H1 (cell line): ENCODE measurements around the gene TIAM2. TPM values are rescaled to one million over a fixed set of nuclear protein-coding genes. Genes with fewer than 3 reads are reported as not detected.

ENCODE experiments used
- CTCF ChIA-PET: fragments of 300-600 bp; sonication (Branson Sonifier 250); formaldehyde crosslinking; loops from one replicate; lab custom pipeline; 2021; ENCODE audit not compliant: partially characterized antibody; lab: Charles Lee
- POLR2A ChIA-PET: fragments of 300-600 bp; sonication (Branson Sonifier 250); formaldehyde crosslinking; loops from one replicate; lab custom pipeline; 2021; ENCODE audit warnings: inconsistent platforms; ENCODE audit not compliant: partially characterized antibody; lab: Charles Lee
- DNase-seq, 2 experiments: peaks; one replicate each; pipeline versions ENCODE4 v3.0.0 to v3.0.0-alpha.2; 2010 to 2022; ENCODE audit warnings: low spot score in 2 of 2, low read depth in 1 of 2, mixed read lengths in 1 of 2
- FAIRE-seq: peaks from 2 replicates; lab custom pipeline; 2011; peaks lifted over from hg19 to GRCh38; lab: Jason Lieb, UNC
- H2AFZ ChIP-seq: 2 replicates; pipeline ENCODE4 v1.8.1; 2012; ENCODE audit warnings: low read length, inconsistent platforms
- H2AK5ac ChIP-seq: 2 replicates; pipeline ENCODE4 v1.6.1; 2013; ENCODE audit warnings: low read depth, low read length
- H2BK120ac ChIP-seq: replicated peaks from 2 replicates; pipeline ENCODE3; 2013; ENCODE audit warnings: low read depth, low read length, inconsistent platforms
- H2BK12ac ChIP-seq: 2 replicates; pipeline ENCODE4 v1.6.1; 2013; ENCODE audit warnings: low read depth, low read length
- H2BK15ac ChIP-seq: 2 replicates; pipeline ENCODE4 v1.6.1; 2013; ENCODE audit warnings: low read length
- H2BK20ac ChIP-seq: 2 replicates; pipeline ENCODE4 v1.6.1; 2013; ENCODE audit warnings: low read length
- H2BK5ac ChIP-seq: 2 replicates; pipeline ENCODE4 v1.6.1; 2013; ENCODE audit warnings: low read depth, low read length
- H3K14ac ChIP-seq: 2 replicates; pipeline ENCODE4 v1.6.1; 2013; ENCODE audit warnings: inconsistent platforms; ENCODE audit not compliant: insufficient read length
- H3K18ac ChIP-seq: 2 replicates; pipeline ENCODE4 v1.6.1; 2013; ENCODE audit warnings: low read length; ENCODE audit errors: extremely low read depth
- H3K23ac ChIP-seq: 2 replicates; pipeline ENCODE4 v1.6.1; 2013; ENCODE audit warnings: inconsistent platforms; ENCODE audit not compliant: insufficient read length
- H3K23me2 ChIP-seq: 2 replicates; pipeline ENCODE4 v1.6.1; 2013; ENCODE audit warnings: low read depth, low read length
- H3K27ac ChIP-seq: 2 replicates; pipeline ENCODE4 v1.6.1; 2011; ENCODE audit warnings: low read depth, low read length, inconsistent platforms
- H3K27me3 ChIP-seq, 4 experiments: replicated peaks in 1 of 4; 1 replicate in 1 of 4; 2 replicates in 3 of 4; pipeline versions ENCODE4 v1.6.1 to v1.8.1; 2011 to 2013; ENCODE audit warnings: low read length in 3 of 4, mild to moderate bottlenecking in 3 of 4, inconsistent platforms in 2 of 4, mixed read lengths in 2 of 4, moderate library complexity in 1 of 4; ENCODE audit not compliant: control insufficient read depth in 3 of 4, insufficient read depth in 3 of 4; ENCODE audit errors: extremely low read depth in 1 of 4
- H3K36me3 ChIP-seq, 4 experiments: 2 replicates each; pipeline versions ENCODE4 v1.6.1 to v1.8.1; 2011 to 2013; ENCODE audit warnings: mild to moderate bottlenecking in 4 of 4, low read length in 3 of 4, moderate library complexity in 2 of 4, control low read depth in 1 of 4, inconsistent platforms in 1 of 4; ENCODE audit not compliant: insufficient read depth in 4 of 4, control insufficient read depth in 2 of 4
- H3K4ac ChIP-seq: replicated peaks from 2 replicates; pipeline ENCODE3; 2013; ENCODE audit warnings: low read length, low read depth, mixed read lengths, inconsistent platforms; ENCODE audit not compliant: insufficient read length
- H3K4me1 ChIP-seq, 4 experiments: replicated peaks in 1 of 4; 1 replicate in 1 of 4; 2 replicates in 3 of 4; pipeline versions ENCODE4 v1.6.1 to v1.8.1; 2011 to 2013; ENCODE audit warnings: low read length in 3 of 4, inconsistent platforms in 2 of 4, mixed read lengths in 1 of 4; ENCODE audit not compliant: insufficient read depth in 4 of 4, control insufficient read depth in 3 of 4
- H3K4me2 ChIP-seq, 2 experiments: 2 replicates each; pipeline versions ENCODE4 v1.6.1 to v1.8.1; 2011 to 2013; ENCODE audit warnings: low read depth in 2 of 2, low read length in 2 of 2, control low read depth in 1 of 2, inconsistent platforms in 1 of 2, mild to moderate bottlenecking in 1 of 2; ENCODE audit not compliant: insufficient read depth in 1 of 2
- H3K4me3 ChIP-seq, 4 experiments: fragments of 200-600, 300-600 bp in 1 of 4; sonication (generic), shearing (Covaris generic), sonication (Bioruptor Twin) in 1 of 4; 2 replicates each; pipeline versions ENCODE4 v1.5.1 to v1.8.1; 2011 to 2016; ENCODE audit warnings: low read length in 4 of 4, low read depth in 3 of 4, control low read depth in 2 of 4, inconsistent platforms in 2 of 4, mild to moderate bottlenecking in 2 of 4, mixed read lengths in 1 of 4, moderate library complexity in 1 of 4; ENCODE audit not compliant: insufficient read depth in 2 of 4; ENCODE audit errors: extremely low read depth in 1 of 4
- H3K56ac ChIP-seq: replicated peaks from 2 replicates; pipeline ENCODE3; 2013; ENCODE audit warnings: low read depth, mild to moderate bottlenecking, mixed read lengths, low read length, inconsistent platforms; ENCODE audit not compliant: insufficient read length
- H3K79me1 ChIP-seq: 2 replicates; pipeline ENCODE4 v1.6.1; 2013; ENCODE audit warnings: low read depth, low read length, control low read depth
- H3K79me2 ChIP-seq, 2 experiments: 2 replicates each; pipeline versions ENCODE4 v1.6.1 to v1.8.1; 2012 to 2013; ENCODE audit warnings: low read length in 2 of 2, mild to moderate bottlenecking in 2 of 2, inconsistent platforms in 1 of 2; ENCODE audit not compliant: insufficient read depth in 2 of 2, control insufficient read depth in 1 of 2
- H3K9ac ChIP-seq, 4 experiments: replicated peaks in 1 of 4; 1 replicate in 1 of 4; 2 replicates in 3 of 4; pipeline versions ENCODE4 v1.6.1 to v1.8.1; 2011 to 2013; ENCODE audit warnings: low read depth in 3 of 4, low read length in 3 of 4, control low read depth in 2 of 4, mild to moderate bottlenecking in 2 of 4, moderate library complexity in 2 of 4, inconsistent platforms in 1 of 4; ENCODE audit errors: extremely low read depth in 1 of 4
- H3K9me3 ChIP-seq, 2 experiments: 2 replicates each; pipeline versions ENCODE4 v1.6.1 to v1.8.1; 2012 to 2013; ENCODE audit warnings: mild to moderate bottlenecking in 2 of 2, moderate library complexity in 2 of 2, control low read depth in 1 of 2, inconsistent platforms in 1 of 2, low read depth in 1 of 2, low read length in 1 of 2, mixed read lengths in 1 of 2; ENCODE audit not compliant: insufficient read depth in 2 of 2
- H4K20me1 ChIP-seq, 2 experiments: replicated peaks in 1 of 2; 2 replicates each; pipeline versions ENCODE3 to v1.8.1; 2011 to 2013; ENCODE audit warnings: inconsistent platforms in 2 of 2, low read length in 2 of 2, mild to moderate bottlenecking in 1 of 2; ENCODE audit not compliant: insufficient read depth in 2 of 2, control insufficient read depth in 1 of 2
- H4K5ac ChIP-seq: 2 replicates; pipeline ENCODE4 v1.6.1; 2013; ENCODE audit warnings: low read length, low read depth, mixed read lengths, inconsistent platforms; ENCODE audit not compliant: insufficient read length
- H4K8ac ChIP-seq: 2 replicates; pipeline ENCODE4 v1.8.0; 2013; ENCODE audit warnings: mild to moderate bottlenecking, moderate library complexity, low read length, inconsistent platforms; ENCODE audit not compliant: insufficient read depth; ENCODE audit errors: extremely low read depth
- H4K91ac ChIP-seq: replicated peaks from 2 replicates; pipeline ENCODE3; 2013; ENCODE audit warnings: low read length, mixed read lengths, inconsistent platforms; ENCODE audit not compliant: insufficient read length
- CBX5 ChIP-seq: fragments of 300-800, 300-1000 bp; sonication (generic); IDR thresholded peaks from 2 replicates; pipeline ENCODE4 v1.7.1; 2016; ENCODE audit warnings: antibody characterized with exemption, low read length, low read depth
- CHD1 ChIP-seq: IDR thresholded peaks from 2 replicates; pipeline ENCODE4 v1.6.1; 2012; ENCODE audit warnings: low read depth, low read length, improper control_type of control experiment
- EGR1 ChIP-seq: IDR thresholded peaks from 2 replicates; pipeline ENCODE4 v1.6.1; 2011; ENCODE audit warnings: low read depth, low read length, borderline replicate concordance
- GTF2F1 ChIP-seq: IDR thresholded peaks from 2 replicates; pipeline ENCODE4 v1.6.1; 2012; ENCODE audit warnings: low read depth, low read length, improper control_type of control experiment, borderline replicate concordance
- HDAC2 ChIP-seq, 2 experiments: fragments of 300-600 bp in 1 of 2; sonication (generic) in 1 of 2; IDR thresholded peaks; 2 replicates each; pipeline ENCODE4 v1.6.1; 2011 to 2012; ENCODE audit warnings: low read depth in 2 of 2, low read length in 2 of 2, mild to moderate bottlenecking in 2 of 2, moderate library complexity in 2 of 2, borderline replicate concordance in 1 of 2, inconsistent platforms in 1 of 2
- KDM5A ChIP-seq: fragments of 200-600 bp; IDR thresholded peaks from 2 replicates; pipeline ENCODE4 v1.7.1; 2012; ENCODE audit warnings: mild to moderate bottlenecking, low read length, inconsistent platforms, mixed read lengths
- PHF8 ChIP-seq: fragments of 200-600 bp; sonication (generic); conservative IDR thresholded peaks from 2 replicates; pipeline ENCODE4 v1.7.1; 2012; ENCODE audit warnings: low read depth, mild to moderate bottlenecking, inconsistent platforms, low read length, moderate library complexity
- POU5F1 ChIP-seq: IDR thresholded peaks from 2 replicates; pipeline ENCODE4 v1.6.1; 2011; ENCODE audit warnings: low read depth, mild to moderate bottlenecking, low read length, moderate library complexity
- RFX5 ChIP-seq: IDR thresholded peaks from 2 replicates; pipeline ENCODE4 v1.6.1; 2011; ENCODE audit warnings: low read depth, low read length, improper control_type of control experiment, borderline replicate concordance
- SIX5 ChIP-seq: IDR thresholded peaks from 2 replicates; pipeline ENCODE4 v1.6.1; 2011; ENCODE audit warnings: mild to moderate bottlenecking, low read depth, low read length
- SRF ChIP-seq: IDR thresholded peaks from 2 replicates; pipeline ENCODE4 v1.6.1; 2011; ENCODE audit warnings: mild to moderate bottlenecking, low read depth, low read length, moderate library complexity
- TAF1 ChIP-seq: IDR thresholded peaks from 2 replicates; pipeline ENCODE4 v1.6.1; 2011; ENCODE audit warnings: mild to moderate bottlenecking, low read depth, low read length
- TAF7 ChIP-seq: optimal IDR thresholded peaks from 2 replicates; pipeline ENCODE3; 2011; ENCODE audit warnings: low read depth, mild to moderate bottlenecking, inconsistent platforms, low read length, moderate library complexity, borderline replicate concordance
- WGBS, 2 experiments: shearing (Covaris generic) in 1 of 2; methylation state at CpG; one replicate each; pipeline versions ENCODE4 v1.1.6 to v1.1.7; 2013 to 2015; ENCODE audit warnings: low lambda C conversion rate in 2 of 2, mixed read lengths in 2 of 2, inconsistent platforms in 1 of 2, low coverage in 1 of 2, missing lambda C conversion rate in 1 of 2; ENCODE audit not compliant: insufficient replicate concordance in 2 of 2, insufficient coverage in 1 of 2, insufficient read length in 1 of 2; ENCODE audit errors: extremely low coverage in 1 of 2, missing lambda C conversion rate in 1 of 2; 5-methylcytosine and 5-hydroxymethylcytosine counted together
- polyA plus RNA-seq, 7 experiments: library from polyadenylated mRNA; depleted of rRNA in 3 of 7; stranded (reverse) in 5 of 7; unstranded in 2 of 7; fragments of >200 nt in 5 of 7; fragments of 200-250 nt in 2 of 7; gene quantifications; 1 replicate in 5 of 7; 2 replicates in 1 of 7; 4 replicates in 1 of 7; pipeline versions ENCODE4 v1.2.1 to v1.2.3, GENCODE V29; 2011 to 2013; ENCODE audit warnings: missing spikeins in 2 of 7, mixed read lengths in 2 of 7
- total RNA-seq: library from RNA; stranded (reverse); fragmentation: NEBNext Ultra II Directional; extraction: Animal tissue kit (Norgen Biotek cat#: 25700); gene quantifications from 2 replicates; pipeline ENCODE4 v1.2.1, GENCODE V29; 2021

The TIAM2 gene
- total and polyA plus RNA-seq, 2 of the 8 experiments (the other 6 are each of a cell fraction or from before 2014, with no cell fraction given), result 7.4 to 23.9 TPM

- Histone ChIP-seq H3K14ac (no peak overlapping the region), H3K4ac (no peak overlapping the region), H3K23me2 (no peaks in the 10 kb centered on the region), H2BK5ac (no peak overlapping the region), H3K79me2 (no peaks in the 10 kb centered on the region; a peak in 1 of 4 replicates), H2AFZ (no peak overlapping the region), H3K4me1 (peaks cover 0 to 5% (median 0%) of the 10 kb centered on the region in 4 experiments; a peak in 2 of 7 replicates), H3K9ac (no peak overlapping the region), H3K4me2 (no peak overlapping the region), H3K27ac (no peak overlapping the region), H3K9me3 (no peaks in the 10 kb centered on the region), H3K79me1 (peaks cover 5% of the 10 kb centered on the region; the same call in 1 of the 2 replicates), H3K36me3 (no peaks in the 10 kb centered on the region), H4K5ac (no peak overlapping the region), H2AK5ac (no peak overlapping the region), H3K4me3 (no peak overlapping the region), H4K20me1 (no peaks in the 10 kb centered on the region), H3K18ac (no peak overlapping the region), H3K27me3 (no peaks in the 10 kb centered on the region), H2BK15ac (no peak overlapping the region), H4K8ac (no peak overlapping the region), H2BK20ac (no peak overlapping the region), H3K56ac (no peak overlapping the region), H3K23ac (no peak overlapping the region), H4K91ac (no peak overlapping the region), H2BK12ac (no peak overlapping the region), H2BK120ac (no peak overlapping the region)
- FAIRE-seq (no peak), DNase-seq (no peak)
- ChIA-PET CTCF (interaction anchor here (1.0 to 1.2 kb wide), 2 partner anchors 13 to 93 kb away, joined by 3 read pairs; no protein-coding TSS in a partner anchor), POLR2A (interaction anchor here (1.0 kb wide), 1 partner anchor 21 kb away, joined by 3 read pairs; no protein-coding TSS in a partner anchor)
- 92% methylated on average over 7 of the region's 7 CpGs; no CpG with 5 or more reads in 1 of the 2 experiments for WGBS, 2 experiments
- no peak for TF ChIP-seq HDAC2 (IDR thresholded peaks at IDR 0.05; ENCODE audit: borderline replicate concordance in 1 of 2, low read depth in 2 of 2, low read length in 2 of 2)
- TF ChIP-seq POU5F1, result no peak
- TF ChIP-seq SIX5, result no peak
- no peak for TF ChIP-seq SRF
- no peak for TF ChIP-seq TAF1
- TF ChIP-seq RFX5, result no peak
- no peak for TF ChIP-seq EGR1
- no peak for TF ChIP-seq GTF2F1
- no peak for TF ChIP-seq PHF8
- no peak for TF ChIP-seq CBX5
- TF ChIP-seq KDM5A, result no peak
- TF ChIP-seq TAF7, result no peak
- no peak for TF ChIP-seq CHD1
Observed at GRCh38 chr6:155066921-155067680, 72.0 kb downstream of the TIAM2 start.
